Duodenal mucosa (tissue), 2 donors: ENCODE data around the gene SERPINA12.

Source experiments
- H3K27ac ChIP-seq: one replicate; pipeline ENCODE4 v1.7.0; 2013; ENCODE audit warnings: low read depth, low read length
- H3K27me3 ChIP-seq, 2 donors: one replicate each; pipeline ENCODE4 v1.7.0; 2013; ENCODE audit warnings: low read length in 2 of 2, control low read depth in 1 of 2; ENCODE audit not compliant: insufficient read depth in 2 of 2, control insufficient read depth in 1 of 2
- H3K36me3 ChIP-seq, 2 donors: one replicate each; pipeline ENCODE4 v1.7.0; 2013; ENCODE audit warnings: low read length in 2 of 2, control low read depth in 1 of 2; ENCODE audit not compliant: insufficient read depth in 2 of 2, control insufficient read depth in 1 of 2
- H3K4me1 ChIP-seq, 2 donors: one replicate each; pipeline ENCODE4 v1.7.0; 2013; ENCODE audit warnings: low read length in 2 of 2, control low read depth in 1 of 2; ENCODE audit not compliant: insufficient read depth in 2 of 2, control insufficient read depth in 1 of 2
- H3K4me3 ChIP-seq, 2 donors: one replicate each; pipeline ENCODE4 v1.7.0; 2013; ENCODE audit warnings: low read length in 2 of 2, low read depth in 1 of 2
- H3K9ac ChIP-seq, 2 donors: one replicate each; pipeline ENCODE4 v1.7.0; 2013; ENCODE audit warnings: low read length in 2 of 2, low read depth in 1 of 2
- H3K9me3 ChIP-seq, 2 donors: one replicate each; pipeline ENCODE4 v1.7.0; 2013; ENCODE audit warnings: low read length in 2 of 2, control low read depth in 1 of 2; ENCODE audit not compliant: control insufficient read depth in 1 of 2

The SERPINA12 gene

DNA sequence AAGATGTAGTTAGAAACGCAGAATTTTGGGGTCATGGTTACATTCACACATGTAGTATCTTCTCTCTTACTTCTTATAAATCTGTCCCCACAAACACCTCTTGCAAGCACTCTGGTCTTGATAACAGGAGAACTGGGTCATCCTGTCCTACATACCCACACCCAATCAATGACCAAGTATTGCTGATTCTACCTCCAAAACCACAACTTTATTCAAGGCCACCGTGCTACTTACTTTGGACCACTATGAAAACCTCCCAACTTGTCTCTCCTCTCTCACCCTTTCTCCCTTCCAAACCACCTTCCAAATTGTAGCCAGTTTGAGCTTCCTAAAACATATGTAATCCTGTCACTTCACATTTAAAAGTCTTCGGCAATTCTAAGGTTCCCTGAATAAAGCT, 62.1 kb downstream of the SERPINA12 start:
- H3K9me3 ChIP-seq = no peaks in the 10 kb centered on the region
- no peak overlapping the region for H3K4me3 ChIP-seq
- H3K4me1 ChIP-seq = no peaks in the 10 kb centered on the region
- no peak overlapping the region for H3K9ac ChIP-seq
- no peak overlapping the region for H3K27ac ChIP-seq
- H3K27me3 ChIP-seq = peaks cover 0 to 3% of the 10 kb centered on the region in 2 donors
- H3K36me3 ChIP-seq = no peaks in the 10 kb centered on the region

DNA sequence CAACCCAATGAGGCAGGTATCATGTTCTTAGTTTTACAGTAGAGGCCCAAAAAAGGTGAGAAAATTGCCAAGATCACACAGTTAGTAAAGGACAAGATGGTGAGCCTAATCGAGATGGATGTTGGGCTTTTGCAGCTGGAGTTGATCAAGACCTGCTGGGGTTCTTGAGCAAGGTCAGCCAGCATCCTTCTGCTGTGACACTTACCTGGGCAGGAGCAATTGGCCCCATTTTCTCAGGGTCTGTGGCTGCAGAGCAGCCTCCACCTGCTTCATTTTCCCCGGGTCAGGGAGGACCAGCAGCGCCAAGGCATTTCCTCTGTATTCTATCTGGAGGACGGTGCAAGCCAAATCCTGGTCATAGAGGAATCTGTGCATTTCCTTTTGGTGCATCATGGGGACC, 63.1 kb downstream of the SERPINA12 start:
- Histone ChIP-seq H3K4me3 (no peak overlapping the region), H3K9me3 (no peaks in the 10 kb centered on the region), H3K4me1 (no peaks in the 10 kb centered on the region), H3K27ac (no peak overlapping the region), H3K36me3 (no peaks in the 10 kb centered on the region), H3K9ac (no peak overlapping the region), H3K27me3 (no peaks in the 10 kb centered on the region)

DNA sequence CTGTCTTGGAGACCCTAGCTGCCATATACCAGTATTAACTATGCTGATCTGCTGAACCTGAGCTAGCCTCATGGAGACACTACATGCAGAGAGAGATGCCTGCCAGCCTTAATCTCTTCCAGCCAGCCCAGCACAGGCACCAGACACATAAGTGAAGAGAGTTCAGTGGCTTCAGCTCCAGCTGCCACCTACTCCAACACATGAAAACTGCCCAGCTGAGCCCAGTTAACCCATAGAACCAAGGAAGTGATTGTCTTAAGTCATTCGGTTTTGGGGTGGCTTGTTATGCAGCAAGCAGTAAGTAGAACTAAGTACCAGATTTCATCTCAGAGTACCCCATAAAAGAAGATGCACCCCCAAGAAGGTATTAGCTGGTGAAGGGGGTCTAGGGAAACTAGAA, 64.3 kb downstream of the SERPINA12 start:
- Histone ChIP-seq H3K4me1 (no peaks in the 10 kb centered on the region), H3K36me3 (no peaks in the 10 kb centered on the region), H3K27ac (no peak overlapping the region), H3K9ac (no peak overlapping the region), H3K4me3 (no peak overlapping the region), H3K9me3 (no peaks in the 10 kb centered on the region), H3K27me3 (no peaks in the 10 kb centered on the region)

DNA sequence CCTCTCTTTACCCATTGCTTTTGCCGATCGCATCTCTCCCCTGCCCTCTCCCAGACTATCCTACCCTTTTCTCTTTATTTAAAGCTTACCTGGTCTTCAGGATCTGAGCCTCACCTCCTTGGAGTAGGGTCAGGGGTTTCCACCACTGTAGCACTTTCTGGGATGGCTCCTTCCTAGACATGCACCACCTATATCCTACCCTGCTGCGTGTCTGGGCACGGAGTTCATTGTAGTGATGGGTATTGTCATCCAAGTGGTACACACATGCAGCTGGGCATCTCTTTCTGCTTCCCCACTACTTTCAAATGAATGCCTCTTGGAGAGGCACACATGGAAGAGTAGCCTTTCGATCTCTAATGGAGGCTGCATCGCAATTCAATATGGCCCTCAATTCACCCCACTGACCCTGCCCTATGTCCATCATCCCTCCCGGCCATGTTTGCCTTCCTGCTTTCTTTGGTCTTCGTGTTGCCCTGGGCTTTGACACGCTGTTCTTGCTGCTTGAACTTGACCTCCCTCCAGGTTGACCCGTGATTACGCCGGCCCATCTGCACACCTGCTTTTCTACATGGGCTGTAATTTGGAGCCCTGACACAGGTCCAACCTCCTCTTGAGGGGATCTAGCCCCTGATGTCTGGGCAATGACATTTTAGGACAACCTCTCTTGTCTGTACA, 67.6 kb downstream of the SERPINA12 start:
- H3K27ac ChIP-seq = no peak overlapping the region
- no peaks in the 10 kb centered on the region for H3K36me3 ChIP-seq
- no peaks in the 10 kb centered on the region for H3K4me1 ChIP-seq
- no peak overlapping the region for H3K4me3 ChIP-seq
- no peaks in the 10 kb centered on the region for H3K9me3 ChIP-seq
- H3K27me3 ChIP-seq = no peaks in the 10 kb centered on the region
- no peak overlapping the region for H3K9ac ChIP-seq

DNA sequence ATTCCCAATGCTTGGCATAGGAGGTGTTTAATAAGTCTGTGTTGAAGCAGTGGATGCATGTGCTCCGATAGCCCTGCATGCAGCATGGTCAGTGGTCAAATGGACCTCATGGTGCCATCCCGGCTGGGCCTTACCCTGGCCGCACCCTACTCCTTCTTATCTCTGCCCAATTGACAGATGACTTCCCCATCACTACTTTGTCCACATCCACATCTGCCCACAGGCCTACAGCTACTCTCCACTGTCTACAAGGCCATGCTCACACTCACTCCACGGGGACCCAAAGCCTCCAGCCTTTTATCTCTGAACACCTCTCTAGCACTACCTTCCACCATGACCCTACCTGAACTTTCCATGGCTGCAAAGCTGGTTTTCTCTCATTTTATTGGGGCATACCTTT, 68.1 kb downstream of the SERPINA12 start:
- Histone ChIP-seq H3K9me3 (no peaks in the 10 kb centered on the region), H3K4me1 (no peaks in the 10 kb centered on the region), H3K4me3 (no peak overlapping the region), H3K27ac (no peak overlapping the region), H3K27me3 (no peaks in the 10 kb centered on the region), H3K9ac (no peak overlapping the region), H3K36me3 (no peaks in the 10 kb centered on the region)

DNA sequence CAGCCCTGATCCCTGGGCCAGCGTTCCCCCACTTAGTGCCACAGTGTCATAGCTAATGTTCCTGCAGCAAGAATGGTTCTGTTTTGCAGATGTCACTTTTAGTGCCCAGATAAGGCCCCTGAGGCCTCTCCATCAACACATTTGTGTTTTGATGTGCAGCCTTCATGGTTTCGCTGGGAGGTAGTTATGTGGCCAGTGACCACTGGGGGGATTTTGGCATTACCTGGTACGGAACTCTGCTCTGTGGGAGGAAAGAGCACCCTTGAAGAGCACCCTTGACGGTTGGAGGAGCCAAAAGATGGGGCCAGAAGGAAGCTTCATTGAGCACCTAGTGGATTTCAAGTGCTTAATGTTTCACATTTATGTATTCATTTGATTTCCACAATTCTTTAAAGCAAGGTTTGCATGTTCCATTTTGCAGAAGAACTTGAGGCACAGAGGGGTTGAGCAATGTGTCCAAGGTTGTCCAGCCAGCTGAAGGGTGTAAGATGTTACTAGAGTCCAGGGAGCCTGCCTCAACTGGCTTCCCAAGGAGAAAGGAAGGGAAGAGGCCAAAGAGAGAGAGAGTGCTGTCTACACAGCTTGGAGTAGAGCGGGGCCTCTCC, 69.7 kb downstream of the SERPINA12 start:
- Histone ChIP-seq H3K36me3 (no peaks in the 10 kb centered on the region), H3K9me3 (no peaks in the 10 kb centered on the region), H3K4me1 (no peaks in the 10 kb centered on the region), H3K27me3 (no peaks in the 10 kb centered on the region), H3K9ac (no peak overlapping the region), H3K27ac (no peak overlapping the region), H3K4me3 (no peak overlapping the region)
